Measurements from ENCODE around the gene CCDC157. TPM values are rescaled to one million over a fixed set of nuclear protein-coding genes. Genes with fewer than 3 reads are reported as not detected.

The CCDC157 gene
- total and polyA plus RNA-seq, 9 of the 15 experiments (the other 6 are each of a cell fraction or from before 2014, with no cell fraction given): 0.04 to 1.3 (median 0.68) TPM

DNA sequence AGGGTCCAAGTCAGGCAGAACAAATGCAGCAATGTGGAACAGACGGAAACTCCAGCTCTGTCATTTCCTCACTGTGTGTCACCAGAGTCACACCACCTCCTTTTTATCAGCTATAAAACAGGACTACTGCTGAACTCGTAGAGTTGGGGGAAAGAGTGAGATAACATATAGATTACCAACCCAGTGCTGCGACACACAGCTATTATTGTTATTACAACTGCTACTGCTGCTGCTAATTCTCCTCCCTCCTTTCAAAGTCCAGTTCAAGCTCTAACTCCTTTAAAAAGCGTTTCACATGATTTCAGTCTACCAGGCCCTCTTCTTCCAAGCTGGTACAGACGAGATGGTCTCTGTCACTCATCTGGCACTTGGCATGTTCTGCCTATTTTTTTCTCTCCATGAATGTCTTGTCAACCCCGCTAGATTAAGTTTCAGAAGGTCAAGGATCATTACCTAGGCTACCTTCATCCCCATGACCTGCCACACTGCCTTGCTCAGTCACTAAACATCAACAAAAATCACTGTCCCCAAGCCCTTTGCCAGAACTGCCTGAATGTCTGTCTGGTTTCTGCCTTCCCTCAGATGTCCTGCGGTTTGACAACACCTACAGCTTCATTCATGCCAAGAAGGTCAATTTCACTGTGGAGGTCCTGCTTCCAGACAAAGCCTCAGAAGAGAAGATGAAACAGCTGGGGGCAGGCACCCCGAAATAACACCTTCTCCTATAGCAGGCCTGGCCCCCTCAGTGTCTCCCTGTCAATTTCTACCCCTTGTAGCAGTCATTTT is 65.1 kb downstream of the CCDC157 start (continued):
- no peak for TF ChIP-seq ZNF77 (CRISPR knock-in tag; IDR thresholded peaks at IDR 0.05)
- no peak for TF ChIP-seq PCBP1 (IDR thresholded peaks at IDR 0.05; ENCODE audit: low read depth, low read length, poor library complexity, severe bottlenecking)
- TF ChIP-seq ZNF639 (CRISPR knock-in tag; conservative IDR thresholded peaks at IDR 0.05 in 1 of 2, IDR thresholded peaks at IDR 0.05 in 1 of 2): no peak; a peak in 1 of 4 replicates
- TF ChIP-seq ARID1B (IDR thresholded peaks at IDR 0.05): peak; percentile 91
- peak; percentile 4; the same call in 1 of the 2 replicates for TF ChIP-seq GATAD2B (IDR thresholded peaks at IDR 0.05; ENCODE audit: borderline replicate concordance)
- peak; percentile 83 for TF ChIP-seq CBFA2T2 (conservative IDR thresholded peaks at IDR 0.05)
- peak; percentile 62; the same call in 1 of the 2 replicates for TF ChIP-seq GATA2 (CRISPR knock-in tag; IDR thresholded peaks at IDR 0.05)
- peak; percentile 49; the same call in 1 of the 2 replicates for TF ChIP-seq ZNF592 (IDR thresholded peaks at IDR 0.05)
- no peak for TF ChIP-seq SIN3B (IDR thresholded peaks at IDR 0.05; ENCODE audit: low read depth)
- no peak for TF ChIP-seq SNRNP70 (optimal IDR thresholded peaks at IDR 0.05; ENCODE audit: low read depth, low read length)
- no peak for TF ChIP-seq MLX (CRISPR knock-in tag; conservative IDR thresholded peaks at IDR 0.05)
- TF ChIP-seq SIN3A (IDR thresholded peaks at IDR 0.05; ENCODE audit: borderline replicate concordance in 2 of 2, control insufficient read depth in 1 of 2, low read depth in 2 of 2, low read length in 2 of 2): no peak; a peak in 1 of 4 replicates
- no peak for TF ChIP-seq ZKSCAN8 (CRISPR knock-in tag; IDR thresholded peaks at IDR 0.05)
- TF ChIP-seq CREBBP (IDR thresholded peaks at IDR 0.05; ENCODE audit: low read depth, low read length): no peak
- TF ChIP-seq RBFOX2 (IDR thresholded peaks at IDR 0.05; ENCODE audit: low read depth, low read length): no peak; the same call in 1 of the 2 replicates
- peak; percentile 83 for TF ChIP-seq TEAD4 (IDR thresholded peaks at IDR 0.05; ENCODE audit: low read length)
- no peak for TF ChIP-seq TEAD4 (CRISPR knock-in tag; IDR thresholded peaks at IDR 0.05; ENCODE audit: borderline replicate concordance)
- TF ChIP-seq ZBED1 (IDR thresholded peaks at IDR 0.05): no peak
- no peak for TF ChIP-seq TRIM28 (IDR thresholded peaks at IDR 0.05)
- TF ChIP-seq ZNF124 (CRISPR knock-in tag; IDR thresholded peaks at IDR 0.05): no peak
- no peak for TF ChIP-seq BRD4 (IDR thresholded peaks at IDR 0.05)
